Right lobe of liver (tissue), 4 donors: ENCODE results near the gene HP1BP3.
A peak's percentile ranks its signal among the peaks of the same experiment; 100 is the strongest.

ENCODE experiments used
- POLR2A ChIP-seq: fragments of 450-650 bp; IDR thresholded peaks from one replicate; pipeline ENCODE4 v1.6.1; 2017; ENCODE audit warnings: antibody characterized with exemption, mild to moderate bottlenecking
- TF ChIP-seq, protein P1 (sequence below), 4 donors: fragments of 200-600 bp in 3 of 4; fragments of 450-650 bp in 1 of 4; IDR thresholded peaks; one replicate each; pipeline versions ENCODE4 v1.5.1 to v1.8.0; 2016 to 2022; ENCODE audit warnings: antibody characterized with exemption in 4 of 4, mild to moderate bottlenecking in 2 of 4
- donor health status: DM: no; HTN: no; CAD: no.
- donor health status: DM: no; HTN: no; CAD: no.
- donor health status: DM: no; HTN: yes; CAD: no.

GRCh38 chr1:20787029-20787839 is at the start of gene HP1BP3:
- peak; percentile 66 for TF ChIP-seq POLR2A
- TF ChIP-seq, protein P1, sequence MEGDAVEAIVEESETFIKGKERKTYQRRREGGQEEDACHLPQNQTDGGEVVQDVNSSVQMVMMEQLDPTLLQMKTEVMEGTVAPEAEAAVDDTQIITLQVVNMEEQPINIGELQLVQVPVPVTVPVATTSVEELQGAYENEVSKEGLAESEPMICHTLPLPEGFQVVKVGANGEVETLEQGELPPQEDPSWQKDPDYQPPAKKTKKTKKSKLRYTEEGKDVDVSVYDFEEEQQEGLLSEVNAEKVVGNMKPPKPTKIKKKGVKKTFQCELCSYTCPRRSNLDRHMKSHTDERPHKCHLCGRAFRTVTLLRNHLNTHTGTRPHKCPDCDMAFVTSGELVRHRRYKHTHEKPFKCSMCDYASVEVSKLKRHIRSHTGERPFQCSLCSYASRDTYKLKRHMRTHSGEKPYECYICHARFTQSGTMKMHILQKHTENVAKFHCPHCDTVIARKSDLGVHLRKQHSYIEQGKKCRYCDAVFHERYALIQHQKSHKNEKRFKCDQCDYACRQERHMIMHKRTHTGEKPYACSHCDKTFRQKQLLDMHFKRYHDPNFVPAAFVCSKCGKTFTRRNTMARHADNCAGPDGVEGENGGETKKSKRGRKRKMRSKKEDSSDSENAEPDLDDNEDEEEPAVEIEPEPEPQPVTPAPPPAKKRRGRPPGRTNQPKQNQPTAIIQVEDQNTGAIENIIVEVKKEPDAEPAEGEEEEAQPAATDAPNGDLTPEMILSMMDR (IDR thresholded peaks at IDR 0.05): no peak
